GM18526 (cell line): ENCODE data around the gene SCAF11.

Source experiments
- POLR2A ChIP-seq: IDR thresholded peaks from 3 replicates; pipeline ENCODE4 v1.6.1; 2011; ENCODE audit not compliant: insufficient read length; ENCODE audit errors: extremely low read depth

The SCAF11 gene

DNA sequence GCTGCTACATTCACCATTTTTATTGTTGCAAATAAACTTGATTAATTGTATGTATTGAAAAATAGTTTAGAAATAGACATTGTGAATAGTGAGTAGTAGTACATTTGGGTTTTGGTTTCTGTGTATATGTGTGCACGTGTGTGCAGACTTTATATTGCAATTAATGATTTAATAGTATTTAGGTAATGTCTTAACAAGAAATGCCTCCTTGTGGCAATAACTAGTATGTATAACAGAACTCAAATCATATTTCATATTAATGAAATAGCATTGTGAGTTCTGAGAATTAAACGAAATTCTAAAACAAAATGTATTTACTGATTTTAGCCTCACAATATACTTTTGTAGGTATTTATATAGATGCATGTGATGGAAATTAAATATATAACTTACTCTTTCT is 100.1 kb downstream of the SCAF11 start:
- TF ChIP-seq POLR2A, result no peak

DNA sequence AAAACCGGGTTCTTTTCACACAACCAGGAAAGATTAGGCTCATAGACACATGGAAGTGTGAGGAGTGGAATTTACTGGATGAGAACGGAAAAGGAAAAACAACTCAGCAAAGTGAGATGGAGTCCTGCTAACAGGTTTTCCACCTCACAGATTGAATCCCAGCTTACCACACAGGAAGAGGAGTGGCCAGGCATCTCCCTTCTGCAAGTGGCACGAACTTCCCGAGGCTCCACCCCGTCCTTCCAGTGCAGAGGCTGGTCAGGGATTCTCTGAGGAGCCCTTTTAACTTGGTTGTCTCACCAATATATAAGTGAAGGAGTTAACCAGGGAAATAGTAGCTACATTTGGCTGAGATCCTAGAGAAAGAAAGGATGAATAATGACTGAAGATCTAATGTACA is 102.8 kb downstream of the SCAF11 start:
- no peak for TF ChIP-seq POLR2A

DNA sequence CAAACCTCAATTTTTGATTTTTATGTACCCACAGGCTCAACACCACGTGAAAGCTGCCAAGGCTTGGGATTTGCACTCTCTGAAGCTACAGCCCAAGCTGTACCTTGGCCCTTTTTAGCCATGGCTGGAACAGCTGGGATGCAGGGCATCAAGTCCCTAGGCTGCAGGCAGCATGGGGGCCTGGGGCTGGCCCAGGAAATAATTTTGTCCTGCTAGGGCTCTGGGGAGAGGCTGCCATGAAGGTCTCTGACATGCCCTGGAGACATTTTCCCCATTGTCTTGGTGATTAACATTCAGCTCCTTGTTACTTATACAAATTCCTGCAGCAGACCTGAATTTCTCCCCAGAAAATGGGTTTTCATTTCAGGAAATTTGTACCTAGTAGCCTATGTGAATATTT is 103.7 kb downstream of the SCAF11 start:
- TF ChIP-seq POLR2A, result no peak

DNA sequence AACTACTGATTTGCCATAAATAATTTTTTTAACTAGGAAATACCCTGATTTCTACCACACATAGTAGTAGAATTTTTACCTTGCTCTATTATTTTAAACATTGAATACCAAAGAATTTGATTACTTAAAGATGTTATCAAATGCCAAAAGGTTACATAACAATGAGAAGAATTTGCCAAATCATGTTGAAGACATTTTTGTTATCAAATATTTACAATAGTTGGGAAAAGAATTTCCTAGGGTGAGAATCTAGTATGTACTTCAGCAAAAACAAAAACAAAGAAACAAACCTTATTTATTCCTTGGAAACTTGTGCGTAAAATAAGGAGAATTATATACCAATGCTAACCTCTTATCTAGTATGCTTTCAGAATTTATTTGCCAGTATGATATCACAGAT is 107.2 kb downstream of the SCAF11 start:
- TF ChIP-seq POLR2A, result no peak

DNA sequence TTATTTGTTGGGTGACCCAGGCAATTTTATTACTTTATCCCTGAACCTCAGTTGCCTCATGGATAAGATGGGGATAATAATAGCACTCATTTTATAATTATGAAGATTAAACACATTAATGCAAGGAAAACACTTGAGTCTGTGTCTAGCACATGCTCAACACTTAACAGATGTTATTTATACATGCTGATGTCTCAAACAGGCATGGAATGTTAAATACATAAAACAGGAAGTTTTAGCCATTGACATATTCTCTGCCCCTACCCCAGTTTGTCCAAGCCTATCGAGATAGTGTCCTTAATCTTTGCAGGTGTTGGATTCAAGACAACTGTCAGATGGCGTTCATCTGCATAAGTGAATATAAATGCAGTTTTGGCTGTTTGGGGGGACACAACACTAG is 109.8 kb downstream of the SCAF11 start:
- no peak for TF ChIP-seq POLR2A

- TF ChIP-seq POLR2A, result no peak
Observed at GRCh38 chr12:45879363-45879895, 110.9 kb downstream of the SCAF11 start.

GRCh38 chr12:45878630-45879255 is 111.6 kb downstream of the SCAF11 start:
- TF ChIP-seq POLR2A, result no peak

GRCh38 chr12:45877069-45877468 is 113.3 kb downstream of the SCAF11 start:
- TF ChIP-seq POLR2A, result no peak

- no peak for TF ChIP-seq POLR2A
Observed at GRCh38 chr12:45872446-45872845, 117.9 kb downstream of the SCAF11 start.
